K562 (cell line): Measurements from ENCODE around the gene FREM1. TPM values are rescaled to one million over a fixed set of nuclear protein-coding genes. Genes with fewer than 3 reads are reported as not detected.

Experiments
- ATAC-seq: fragments of 200-7000 bp; cut with Tn5 transposase; 3 replicates; pipeline ENCODE4 v1.9.1; 2020; ENCODE audit warnings: moderate library complexity
- BruUV-seq: library from RNA; stranded (reverse); fragments of 400-500 nt; replicated peaks from 2 replicates; lab custom pipeline; 2021; lab: Mats Ljungman, UMichigan
- CTCF ChIA-PET: fragments of 300-600 bp; formaldehyde crosslinking; extraction: SDS; loops from one replicate; lab custom pipeline; 2021; ENCODE audit warnings: low intra/inter-chr PET ratio; lab: Yijun Ruan, JAX
- POLR2A ChIA-PET: fragments of 300-600, 350-650 bp; sonication (Branson Sonifier 250); formaldehyde crosslinking; extraction: SDS; loops from one replicate; lab custom pipeline; 2021; ENCODE audit warnings: antibody characterized with exemption, inconsistent platforms; lab: Yijun Ruan, JAX
- DNase-seq, 4 experiments: peaks; one replicate each; pipeline versions ENCODE4 v3.0.0 to v3.0.0-alpha.2; 2011 to 2018; ENCODE audit warnings: low spot score in 3 of 4, mixed read lengths in 3 of 4; ENCODE audit errors: extremely low read depth in 1 of 4
- FAIRE-seq: peaks from 2 replicates; lab custom pipeline; 2011; peaks lifted over from hg19 to GRCh38; lab: Jason Lieb, UNC
- H2AFZ ChIP-seq: 2 replicates; pipeline ENCODE4 v1.6.0; 2011; ENCODE audit warnings: low read depth, low read length, control low read depth, inconsistent platforms
- H3K27ac ChIP-seq: fragments of 200-600 bp; 3 replicates; pipeline ENCODE4 v1.8.0; 2011; ENCODE audit warnings: low read depth, mild to moderate bottlenecking, control low read depth, inconsistent platforms, low read length, moderate library complexity, mixed read lengths; ENCODE audit errors: extremely low read depth
- H3K27me3 ChIP-seq, 2 experiments: fragments of 300-600 bp in 1 of 2; 2 replicates in 1 of 2; 3 replicates in 1 of 2; pipeline versions ENCODE4 v1.6.0 to v1.8.0; 2011; ENCODE audit warnings: inconsistent platforms in 2 of 2, low read length in 2 of 2, mild to moderate bottlenecking in 1 of 2, mixed read lengths in 1 of 2, moderate library complexity in 1 of 2; ENCODE audit not compliant: control insufficient read depth in 2 of 2, insufficient read depth in 2 of 2
- H3K36me3 ChIP-seq: fragments of 300-600 bp; 3 replicates; pipeline ENCODE4 v1.8.0; 2011; ENCODE audit warnings: mild to moderate bottlenecking, low read length, inconsistent platforms; ENCODE audit not compliant: control insufficient read depth, insufficient read depth
- H3K4me1 ChIP-seq, 2 experiments: fragments of 200-600 bp in 1 of 2; replicated peaks in 1 of 2; 2 replicates in 1 of 2; 3 replicates in 1 of 2; pipeline versions ENCODE4 v1.5.1 to v1.8.0; 2011; ENCODE audit warnings: inconsistent platforms in 2 of 2, low read length in 2 of 2, mild to moderate bottlenecking in 1 of 2, mixed read lengths in 1 of 2, moderate library complexity in 1 of 2; ENCODE audit not compliant: control insufficient read depth in 2 of 2, insufficient read depth in 2 of 2
- H3K4me2 ChIP-seq: 2 replicates; pipeline ENCODE4 v1.6.1; 2011; ENCODE audit warnings: low read length, control low read depth, inconsistent platforms, mixed read lengths; ENCODE audit not compliant: insufficient read depth
- H3K4me3 ChIP-seq: fragments of 200-600 bp; sonication (generic), shearing (Covaris generic); 2 replicates; pipeline ENCODE4 v1.5.1; 2016; ENCODE audit warnings: control low read depth, inconsistent platforms
- H3K79me2 ChIP-seq: fragments of 200-600 bp; 3 replicates; pipeline ENCODE4 v1.8.0; 2011; ENCODE audit warnings: low read length, inconsistent platforms; ENCODE audit not compliant: control insufficient read depth, insufficient read depth
- H3K9ac ChIP-seq, 2 experiments: 2 replicates each; pipeline versions ENCODE4 v1.6.0 to v1.6.1; 2011; ENCODE audit warnings: low read depth in 2 of 2, low read length in 2 of 2, control low read depth in 1 of 2, inconsistent platforms in 1 of 2, mild to moderate bottlenecking in 1 of 2, mixed read lengths in 1 of 2; ENCODE audit not compliant: insufficient read depth in 1 of 2
- H3K9me1 ChIP-seq: one replicate; pipeline ENCODE4 v1.6.0; 2011; ENCODE audit warnings: inconsistent platforms, mild to moderate bottlenecking, low read length, moderate library complexity; ENCODE audit not compliant: control insufficient read depth, insufficient read depth
- H3K9me3 ChIP-seq: replicated peaks from 2 replicates; pipeline ENCODE4 v1.5.1; 2011; ENCODE audit warnings: low read depth, low read length, inconsistent platforms; ENCODE audit not compliant: control insufficient read depth, insufficient read depth
- H4K20me1 ChIP-seq: replicated peaks from 2 replicates; pipeline ENCODE4 v1.6.1; 2011; ENCODE audit warnings: low read length, inconsistent platforms, mixed read lengths; ENCODE audit not compliant: control insufficient read depth, insufficient read depth
- HMBOX1 ChIP-seq: sonication (generic); IDR thresholded peaks from 2 replicates; pipeline ENCODE4 v1.6.1; 2016
- ZBTB2 ChIP-seq: fragments of 450-650 bp; IDR thresholded peaks from 2 replicates; pipeline ENCODE4 v1.6.1; 2016; ENCODE audit warnings: antibody characterized with exemption
- WGBS: fragments of 100-300 bp; shearing (Covaris generic); methylation state at CpG from one replicate; pipeline ENCODE4 v1.1.6; 2016; ENCODE audit warnings: low coverage, mixed read lengths; ENCODE audit not compliant: insufficient coverage; ENCODE audit errors: missing lambda C conversion rate; 5-methylcytosine and 5-hydroxymethylcytosine counted together
- in situ Hi-C: fragments of 300-500 bp; cut with MboI; formaldehyde crosslinking; loops from 4 replicates; pipeline ENCODE4 v1.15.0; 2018; ENCODE audit warnings: inconsistent platforms, mixed read lengths
- intact Hi-C: fragments of 100-400 bp; cut with micrococcal nuclease; formaldehyde crosslinking; loops from 2 replicates; pipeline ENCODE4 v1.14.2; 2022
- polyA plus RNA-seq, 8 experiments: library from polyadenylated mRNA; depleted of rRNA in 4 of 8; stranded (reverse) in 5 of 8; unstranded in 3 of 8; fragments of >200 nt; fragmentation: Nextera tagmentation in 2 of 8; fragmentation: Illumina TruSeq in 1 of 8; extraction: Ambion mirVana in 2 of 8; extraction: Trizol in 1 of 8; gene quantifications; 2 replicates each; pipeline versions ENCODE4 v1.2.1 to v1.2.3, GENCODE V29; 2011 to 2014; ENCODE audit warnings: inconsistent platforms in 1 of 8, missing spikeins in 1 of 8
- total RNA-seq, 7 experiments: library from RNA; depleted of rRNA in 6 of 7; stranded (reverse); fragments of >200 nt in 6 of 7; fragmentation: Illumina TruSeq in 2 of 7; extraction: Trizol in 2 of 7; gene quantifications; 2 replicates each; pipeline versions ENCODE4 v1.2.1 to v1.2.3, GENCODE V29; 2011 to 2021; ENCODE audit warnings: low replicate concordance in 1 of 7

FREM1 gene
- total and polyA plus RNA-seq, 9 of the 15 experiments (the other 6 are each of a cell fraction or from before 2014, with no cell fraction given) = 0.03 to 0.24 (median 0.13) TPM; not detected in 2

DNA sequence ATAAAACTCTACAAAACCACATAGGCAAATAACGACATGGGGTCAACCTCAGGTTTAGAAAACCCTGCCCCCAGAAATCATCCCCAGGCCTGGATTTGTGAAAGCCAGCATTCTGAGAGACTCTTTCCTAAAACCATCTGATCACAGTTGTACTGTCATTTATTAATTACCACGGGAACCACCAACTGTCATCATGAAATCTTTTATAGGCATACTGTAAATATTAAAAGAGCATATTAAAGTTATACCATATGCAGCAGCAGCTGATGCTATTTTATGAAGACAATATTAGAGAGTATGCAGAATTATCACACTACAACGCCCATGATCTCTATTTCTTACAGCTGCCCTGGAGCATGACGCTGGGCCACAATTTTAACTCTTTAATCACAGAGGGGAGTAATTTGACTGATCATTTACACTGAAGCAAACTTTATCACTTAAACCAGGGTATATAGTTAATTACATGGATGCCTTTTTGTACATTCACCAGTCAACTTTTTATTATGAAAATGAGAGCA lies 208.0 kb downstream of the FREM1 start:
- ChIA-PET CTCF (no interaction called here), POLR2A (no interaction called here)
- Histone ChIP-seq H3K9me1 (no peaks in the 10 kb centered on the region), H3K4me1 (no peaks in the 10 kb centered on the region), H3K36me3 (no peaks in the 10 kb centered on the region), H3K4me3 (no peak overlapping the region), H3K4me2 (no peak overlapping the region), H2AFZ (no peak overlapping the region), H3K9ac (no peak overlapping the region), H3K79me2 (no peaks in the 10 kb centered on the region), H3K27me3 (no peaks in the 10 kb centered on the region), H3K27ac (no peak overlapping the region), H4K20me1 (no peaks in the 10 kb centered on the region), H3K9me3 (no peaks in the 10 kb centered on the region)
- FAIRE-seq (no peak), DNase-seq (no peak), ATAC-seq (no peak)
- no TSS peak for BruUV-seq
- 0% methylated on average over 4 of the region's 4 CpGs for WGBS
- intact Hi-C loops = no loop called here
- in situ Hi-C loops = no loop called here
- TF ChIP-seq ZBTB2 (no peak), HMBOX1 (no peak)
